ENCODE results near the gene LGALS14.
"Not testable (repeated sequence)": the region's sequence is repeated elsewhere in the genome, so short reads cannot be mapped to it uniquely, and the experiment has no call there.

The LGALS14 gene

GRCh38 chr19:39692822-39693221 lies 11.5 kb upstream of the LGALS14 start:
- DNase-seq (ENCODE audit: insufficient read length, low spot score) (no peak), FAIRE-seq (no peak)

DNA sequence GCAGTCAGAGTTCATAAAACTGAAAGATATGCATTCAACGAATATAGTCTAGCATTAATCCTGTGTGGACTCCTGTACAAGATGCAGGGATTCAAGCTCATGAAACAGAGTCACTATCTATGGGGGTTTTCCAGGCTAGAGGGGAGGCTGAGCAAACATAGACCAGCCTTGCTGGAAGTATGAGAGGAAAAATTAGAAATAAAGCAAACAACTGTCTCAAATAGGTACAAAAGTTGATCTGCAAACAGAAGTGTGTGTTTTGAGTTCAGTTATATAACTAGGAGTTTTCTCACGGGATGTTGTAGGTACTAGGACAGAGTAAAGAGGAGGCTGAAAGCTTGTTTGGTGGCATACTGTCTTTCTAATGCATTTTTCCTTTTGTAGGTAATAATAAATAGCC lies 8.5 kb upstream of the LGALS14 start:
- no peak for DNase-seq (ENCODE audit: insufficient read length, low spot score)
- FAIRE-seq: no peak

DNA sequence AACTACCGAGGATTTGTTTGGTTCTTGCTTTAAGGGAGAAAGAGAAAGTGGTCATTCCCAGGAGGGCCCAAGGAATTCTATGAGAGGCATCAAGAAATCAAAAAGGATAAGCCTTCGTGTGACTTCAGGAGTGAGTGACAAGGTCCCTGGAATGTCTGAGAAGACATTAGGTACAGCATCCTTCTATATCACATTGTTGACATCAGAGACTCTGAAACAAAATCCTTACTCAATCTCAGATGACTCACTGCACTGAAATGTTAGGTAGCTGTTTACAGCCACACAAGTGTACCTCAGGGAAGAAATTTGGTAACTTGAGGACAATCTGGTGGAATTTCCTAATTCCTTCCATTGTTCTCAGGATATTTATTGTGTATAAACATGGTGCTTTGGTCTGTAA lies 7.9 kb upstream of the LGALS14 start:
- no peak for FAIRE-seq

GRCh38 chr19:39698535-39698934 lies 5.7 kb upstream of the LGALS14 start:
- DNase-seq (ENCODE audit: insufficient read length, low spot score) (no peak), FAIRE-seq (no peak)

More for the DNA sequence above, 7.9 kb upstream of the LGALS14 start:
- DNase-seq (ENCODE audit: insufficient read length, low spot score): no peak

- no peak for DNase-seq (ENCODE audit: insufficient read length, low spot score)
- FAIRE-seq: no peak
These were observed 3.0 kb upstream of the LGALS14 start for GRCh38 chr19:39701291-39701690.

DNA sequence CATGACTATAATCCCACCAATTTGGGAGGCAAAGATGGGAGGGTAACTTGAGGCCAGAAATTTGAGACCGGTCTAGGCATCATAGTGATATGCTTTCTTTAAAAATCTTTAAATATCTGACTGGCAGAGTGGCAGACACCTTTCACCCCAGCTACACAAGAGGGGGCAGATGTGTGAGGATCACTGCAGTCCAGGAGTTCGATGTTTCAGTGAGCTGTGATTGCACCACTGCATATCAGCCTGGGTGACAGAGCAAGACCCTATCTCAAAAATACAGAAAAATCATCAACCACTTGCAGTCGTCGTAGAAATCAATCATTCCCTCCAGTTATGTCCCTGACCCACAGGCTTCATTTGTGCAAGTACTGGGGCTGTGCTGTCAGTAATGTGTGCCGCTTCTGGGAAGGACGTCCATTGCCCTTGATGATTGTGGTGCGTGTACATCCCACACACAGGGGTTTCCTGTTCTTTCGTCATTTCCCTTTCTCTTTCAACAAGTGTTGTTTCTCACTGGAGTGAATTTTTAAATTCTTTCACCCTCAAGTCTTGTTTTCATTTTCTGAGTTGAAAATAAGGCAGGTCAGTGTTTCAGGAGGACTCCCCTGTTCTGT lies 1.4 kb downstream of the LGALS14 start:
- no peak for DNase-seq (ENCODE audit: insufficient read length, low spot score)
- FAIRE-seq: peak; percentile 69

DNA sequence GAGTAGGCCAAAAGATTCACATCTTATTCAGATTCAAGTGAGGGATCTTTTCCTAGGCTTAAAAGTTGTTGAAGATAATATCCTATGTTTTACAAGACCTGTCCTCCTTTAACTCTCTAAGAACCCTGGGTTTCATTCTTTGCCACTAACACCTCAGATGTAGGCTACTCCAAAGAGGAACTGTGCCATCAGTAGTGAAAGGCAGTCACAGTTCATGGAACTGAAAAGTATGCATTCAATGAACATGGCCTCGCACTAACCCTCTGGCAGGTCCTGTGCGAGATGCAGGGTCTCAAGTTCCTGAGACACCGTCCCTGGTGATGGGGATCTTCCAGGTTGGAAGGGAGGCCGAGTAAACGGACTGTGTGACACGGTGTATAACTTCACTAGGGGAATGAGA lies 4.3 kb downstream of the LGALS14 start:
- no peak for DNase-seq (ENCODE audit: insufficient read length, low spot score)
- no peak for FAIRE-seq

DNA sequence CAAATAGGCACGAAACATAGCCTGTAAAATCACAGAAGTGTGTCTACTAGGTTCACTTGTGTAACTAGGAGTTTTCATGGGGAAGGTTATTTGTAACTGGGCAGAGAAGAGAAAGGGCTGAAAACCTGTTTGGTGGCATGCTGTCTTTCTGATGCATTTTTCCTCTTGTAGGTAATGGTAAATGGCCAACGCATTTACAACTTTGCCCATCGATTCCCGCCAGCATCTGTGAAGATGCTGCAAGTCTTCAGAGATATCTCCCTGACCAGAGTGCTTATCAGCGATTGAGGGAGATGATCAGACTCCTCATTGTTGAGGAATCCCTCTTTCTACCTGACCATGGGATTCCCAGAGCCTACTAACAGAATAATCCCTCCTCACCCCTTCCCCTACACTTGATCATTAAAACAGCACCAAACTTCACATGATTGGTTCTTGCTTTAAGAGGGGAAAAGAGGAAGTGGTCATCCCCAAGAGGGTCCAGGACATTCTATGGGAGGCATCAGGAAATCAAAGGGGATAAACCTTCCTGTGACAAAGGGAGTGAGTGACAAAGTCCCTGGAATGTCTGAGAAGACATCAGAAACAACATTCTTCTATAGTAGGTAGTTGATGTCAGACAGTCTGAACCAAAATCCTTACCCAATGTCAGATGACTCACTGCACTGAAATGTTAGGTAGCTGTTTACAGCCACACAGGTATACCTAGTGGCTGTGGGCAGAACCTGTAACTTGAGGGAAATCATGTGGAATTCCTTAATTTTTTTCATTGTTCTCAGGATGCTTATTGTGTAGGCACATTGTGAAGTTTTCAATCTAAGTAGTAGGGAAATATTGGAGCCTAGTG lies 5.0 kb downstream of the LGALS14 start:
- DNase-seq (ENCODE audit: insufficient read length, low spot score) (no peak), FAIRE-seq (no peak)

DNA sequence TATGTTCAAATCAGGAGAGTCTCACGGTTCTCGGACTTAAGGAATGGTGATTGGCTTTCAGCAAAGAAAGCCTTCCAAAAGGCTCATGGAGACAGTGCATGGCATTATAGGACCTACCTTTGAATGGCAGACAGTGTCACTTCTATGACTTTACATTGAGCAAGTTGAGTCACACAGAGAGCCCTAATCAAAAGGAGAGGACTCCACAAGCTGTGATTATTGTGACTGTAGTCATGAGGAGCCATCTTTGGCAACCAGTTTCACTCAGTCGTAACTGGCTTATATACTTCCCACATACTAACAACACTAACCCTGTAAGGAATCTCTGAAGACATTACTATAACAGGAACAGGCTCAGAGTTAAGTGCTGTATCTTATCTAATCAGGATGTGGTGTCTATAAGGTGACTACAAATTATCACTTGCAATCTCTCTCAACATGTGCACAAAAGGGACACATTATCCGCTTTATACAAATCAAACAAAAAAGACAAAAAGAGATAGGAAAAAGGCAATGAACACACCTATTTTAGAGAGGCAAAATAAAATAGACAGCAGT lies 6.1 kb downstream of the LGALS14 start:
- no peak for FAIRE-seq
- DNase-seq (ENCODE audit: insufficient read length, low spot score): no peak

DNA sequence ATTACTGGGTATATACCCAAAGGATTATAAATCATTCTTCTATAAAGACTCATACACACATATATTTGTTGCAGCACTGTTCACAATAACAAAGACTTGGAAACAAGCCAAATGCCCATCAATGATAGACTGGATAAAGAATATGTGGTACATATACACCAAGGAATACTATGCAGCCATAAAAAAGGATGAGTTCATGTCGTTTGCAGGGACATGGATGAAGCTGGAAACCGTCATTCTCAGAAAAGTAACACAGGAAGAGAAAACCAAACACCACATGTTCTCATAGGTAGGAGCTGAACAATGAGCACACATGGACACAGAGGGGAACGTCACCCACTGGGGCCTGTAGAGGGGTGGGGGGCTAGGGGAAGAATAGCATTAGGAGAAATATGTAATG lies 15.9 kb downstream of the LGALS14 start:
- not testable (repeated sequence) for FAIRE-seq

GRCh38 chr19:39725995-39726394 lies 21.7 kb downstream of the LGALS14 start:
- no peak for FAIRE-seq
- DNase-seq (ENCODE audit: insufficient read length, low spot score): no peak

More for the DNA sequence above, 15.9 kb downstream of the LGALS14 start:
- not testable (repeated sequence) for DNase-seq (ENCODE audit: insufficient read length, low spot score)

- FAIRE-seq (no peak), DNase-seq (ENCODE audit: insufficient read length, low spot score) (no peak)
These were observed 23.0 kb downstream of the LGALS14 start for GRCh38 chr19:39727070-39727800.

GRCh38 chr19:39728040-39728439 lies 23.8 kb downstream of the LGALS14 start:
- peak; percentile 20 for FAIRE-seq
- DNase-seq (ENCODE audit: insufficient read length, low spot score): no peak

DNA sequence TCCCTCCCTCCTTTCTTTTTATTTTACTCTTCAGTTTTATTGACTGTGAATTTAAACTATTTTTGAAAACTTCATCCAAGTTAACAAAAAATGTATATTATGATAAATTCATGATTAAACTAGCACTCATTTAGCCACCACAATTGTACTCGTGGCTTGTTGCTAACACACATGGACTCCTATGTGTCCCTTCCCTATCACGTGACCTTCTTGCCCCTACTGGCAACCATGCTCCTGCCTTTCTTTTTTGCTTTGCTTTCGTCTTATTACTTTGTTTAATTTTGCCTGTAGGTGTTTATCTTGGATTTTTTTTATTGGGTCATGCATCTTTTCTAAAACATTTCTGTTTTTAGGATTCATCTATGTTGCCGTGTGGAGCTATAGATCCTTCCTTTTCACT lies 25.3 kb downstream of the LGALS14 start:
- FAIRE-seq (no peak), DNase-seq (ENCODE audit: insufficient read length, low spot score) (no peak)

DNA sequence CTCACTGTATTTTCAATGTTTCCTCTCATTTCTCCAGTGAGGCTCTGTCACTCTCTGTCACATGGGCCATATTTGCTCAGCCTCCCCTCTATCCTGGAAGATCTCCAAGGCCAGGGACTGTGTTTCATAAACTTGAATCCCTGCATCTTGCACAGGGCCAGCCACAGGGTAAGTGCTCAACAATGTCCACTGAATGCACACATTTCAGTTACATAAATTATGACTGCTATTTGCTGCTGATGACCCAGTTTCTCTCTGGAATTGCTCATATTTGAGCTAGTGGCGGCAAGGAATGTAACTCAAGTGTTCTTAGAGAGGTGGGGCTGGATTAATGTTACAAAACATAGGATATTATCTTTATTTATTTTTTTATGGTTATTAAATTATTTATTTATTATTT lies 27.4 kb downstream of the LGALS14 start:
- no peak for FAIRE-seq
- DNase-seq (ENCODE audit: insufficient read length, low spot score): no peak

DNA sequence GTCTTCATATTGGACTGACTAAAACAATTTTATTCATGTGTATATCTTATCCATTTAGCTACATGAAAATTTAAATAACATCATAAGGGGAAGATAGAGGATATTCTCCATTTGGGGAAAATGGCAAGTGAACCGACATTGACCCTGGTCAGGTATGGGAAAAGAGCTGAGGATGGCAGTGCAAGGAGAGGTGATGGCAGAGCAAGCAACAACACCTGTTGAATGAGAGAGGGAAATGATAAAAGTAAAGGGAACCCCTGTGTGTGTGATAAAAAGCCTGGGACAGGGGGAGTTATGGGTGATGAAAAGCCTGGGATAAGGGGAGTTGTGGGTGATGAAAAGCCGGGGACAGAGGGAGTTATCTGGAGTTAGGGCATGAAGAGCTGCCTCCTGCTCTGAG lies 29.6 kb downstream of the LGALS14 start:
- FAIRE-seq (no peak), DNase-seq (ENCODE audit: insufficient read length, low spot score) (no peak)

- DNase-seq (ENCODE audit: insufficient read length, low spot score) (no peak), FAIRE-seq (no peak)
These were observed 31.4 kb downstream of the LGALS14 start for GRCh38 chr19:39735688-39736087.

DNA sequence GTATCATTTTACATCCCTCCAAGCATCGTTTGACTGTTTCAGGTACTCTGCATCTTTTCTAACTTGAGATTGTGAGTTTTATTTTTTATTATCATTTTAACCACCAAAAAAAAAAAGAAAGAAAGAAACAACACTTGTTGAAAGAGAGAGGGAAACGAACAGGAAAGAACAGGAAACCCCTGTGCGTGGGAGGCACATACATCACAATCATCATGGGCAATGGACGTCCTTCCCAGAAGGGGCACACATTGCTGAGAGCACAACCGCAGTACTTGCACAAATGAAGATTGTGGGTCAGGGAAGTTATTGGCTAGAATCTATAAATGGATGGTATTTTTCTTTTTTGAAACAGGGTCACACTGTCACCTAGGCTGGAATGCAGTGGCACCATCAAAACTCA lies 31.8 kb downstream of the LGALS14 start:
- FAIRE-seq (no peak), DNase-seq (ENCODE audit: insufficient read length, low spot score) (no peak)

DNA sequence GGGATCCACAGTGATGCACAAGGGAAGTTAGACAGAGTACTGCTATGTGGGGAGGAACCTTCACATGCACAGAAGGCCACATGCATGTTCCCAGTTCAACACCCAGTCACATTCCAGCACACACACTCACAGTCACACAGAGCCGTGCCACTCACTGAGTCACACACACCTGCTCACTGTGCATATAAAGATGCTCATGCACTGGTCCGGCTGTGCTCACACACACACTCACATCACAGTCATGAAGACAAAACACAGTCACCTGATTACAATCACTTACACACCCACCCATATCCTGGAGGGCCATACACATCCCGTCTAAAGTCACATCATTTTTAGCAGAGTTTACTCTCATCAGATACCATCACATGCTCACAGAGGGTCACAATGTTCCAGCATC lies 33.1 kb downstream of the LGALS14 start:
- DNase-seq (ENCODE audit: insufficient read length, low spot score) (no peak), FAIRE-seq (no peak)

DNA sequence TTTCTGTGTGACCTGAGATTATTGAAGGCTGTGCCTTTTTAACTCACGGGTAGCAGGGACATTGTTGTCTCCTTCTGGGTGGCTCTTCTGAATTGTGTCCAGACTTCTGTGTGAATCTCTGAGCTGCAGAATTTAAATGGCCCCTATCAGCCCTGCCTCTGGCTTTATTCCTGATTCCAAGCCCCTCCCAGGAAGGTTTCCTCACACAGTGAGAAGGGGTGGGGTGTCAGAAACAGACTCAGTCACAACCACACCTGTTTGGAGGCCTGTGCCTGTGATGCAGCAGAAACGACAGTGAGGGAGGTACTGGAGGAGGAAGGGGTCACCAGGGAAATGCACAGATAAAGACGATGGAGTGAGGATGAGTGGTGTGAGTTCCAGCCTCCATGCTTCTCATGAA lies 33.6 kb downstream of the LGALS14 start, which contains the start of gene CLC:
Gene CLC, minus strand, starts transcription at position 139 of the 400 bp plus-strand sequence. Its CDS starts 77 bp downstream, at position 62.
- DNase-seq (ENCODE audit: insufficient read length, low spot score) (no peak), FAIRE-seq (no peak)

GRCh38 chr19:39738814-39739213 lies 34.5 kb downstream of the LGALS14 start:
- DNase-seq (ENCODE audit: insufficient read length, low spot score): no peak
- no peak for FAIRE-seq

All from HTR-8/SVneo (cell line).